Erythroblast (primary cell): ENCODE data around the gene ZNF80.

Source experiments
- GATA1 ChIP-seq: IDR thresholded peaks from 2 replicates; pipeline ENCODE4 v1.6.1; 2011; ENCODE audit warnings: low read depth, mild to moderate bottlenecking, control low read depth, low read length, moderate library complexity
- POLR2A ChIP-seq: IDR thresholded peaks from 2 replicates; pipeline ENCODE4 v1.6.1; 2011; ENCODE audit warnings: mild to moderate bottlenecking, low read length

GRCh38 chr3:114253505-114253904 lies 16.1 kb upstream of the ZNF80 start:
- no peak for TF ChIP-seq POLR2A
- TF ChIP-seq GATA1: no peak
